GM20000 (cell line): Measurements from ENCODE around the gene ZMAT2.
"Not testable (repeated sequence)": the region's sequence is repeated elsewhere in the genome, so short reads cannot be mapped to it uniquely, and the experiment has no call there.

Source experiments
- DNase-seq: peaks from one replicate; pipeline ENCODE4 v3.0.0; 2012; ENCODE audit warnings: low spot score
- CTCF ChIP-seq: IDR thresholded peaks from 2 replicates; pipeline ENCODE4 v1.5.1; 2012; ENCODE audit warnings: mild to moderate bottlenecking, control low read depth; ENCODE audit errors: extremely low read depth, missing control alignments

The ZMAT2 gene, protein sequence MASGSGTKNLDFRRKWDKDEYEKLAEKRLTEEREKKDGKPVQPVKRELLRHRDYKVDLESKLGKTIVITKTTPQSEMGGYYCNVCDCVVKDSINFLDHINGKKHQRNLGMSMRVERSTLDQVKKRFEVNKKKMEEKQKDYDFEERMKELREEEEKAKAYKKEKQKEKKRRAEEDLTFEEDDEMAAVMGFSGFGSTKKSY

DNA sequence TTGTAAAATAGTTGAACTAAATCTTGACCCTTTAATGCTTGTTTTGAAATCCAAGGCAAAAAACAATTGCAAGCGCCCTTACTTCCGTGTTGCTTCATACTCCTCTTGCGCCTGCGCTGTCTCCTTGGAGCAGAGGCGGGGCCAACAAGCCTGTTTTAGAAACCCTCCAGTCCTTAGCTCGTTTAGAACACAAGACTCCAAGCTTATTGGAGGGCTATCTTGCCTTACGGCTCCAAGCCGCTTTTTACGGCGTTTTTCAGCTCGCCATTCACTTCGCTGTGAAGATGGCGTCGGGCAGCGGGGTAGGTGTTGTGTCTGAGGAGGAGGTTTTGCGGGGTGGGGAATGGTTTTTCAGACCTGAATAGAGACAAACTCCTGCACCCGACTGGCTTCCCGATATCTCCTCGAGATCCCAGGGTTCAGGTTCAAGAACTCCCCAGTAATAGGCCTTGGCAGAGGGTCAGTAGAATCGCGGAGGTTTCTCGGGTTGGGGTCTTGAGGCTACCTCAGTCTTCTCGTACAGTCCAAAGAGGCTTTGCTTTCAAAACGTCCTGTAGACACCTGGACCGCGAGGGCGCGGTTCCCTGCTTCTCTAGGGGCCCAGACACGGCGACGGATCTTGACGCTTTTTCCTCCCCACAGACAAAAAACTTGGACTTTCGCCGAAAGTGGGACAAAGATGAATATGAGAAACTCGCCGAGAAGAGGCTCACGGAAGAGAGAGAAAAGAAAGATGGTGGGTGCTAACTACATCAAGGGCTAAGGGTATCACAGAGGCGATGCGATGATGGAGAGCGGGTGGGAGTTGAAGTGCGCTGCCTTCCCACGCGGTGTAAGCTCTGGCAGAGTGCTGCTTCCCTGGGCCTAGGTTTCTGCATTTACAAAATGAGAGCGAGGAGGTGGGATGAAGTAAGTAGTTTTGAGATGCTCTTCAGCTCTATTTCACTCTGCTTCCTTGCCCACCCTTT lies at the start of gene ZMAT2:
ZMAT2 (plus strand) TSS at position 271 of the 968 bp plus-strand sequence; CDS start at position 285, 14 bp downstream.
- TF ChIP-seq CTCF = no peak
- peak; percentile 93 for DNase-seq

- TF ChIP-seq CTCF = no peak
- no peak for DNase-seq
These were observed 41.4 kb upstream of the ZMAT2 start for GRCh38 chr5:140658870-140659269.

- not testable (repeated sequence) for DNase-seq
These were observed 39.9 kb upstream of the ZMAT2 start for GRCh38 chr5:140660371-140660770.

DNA sequence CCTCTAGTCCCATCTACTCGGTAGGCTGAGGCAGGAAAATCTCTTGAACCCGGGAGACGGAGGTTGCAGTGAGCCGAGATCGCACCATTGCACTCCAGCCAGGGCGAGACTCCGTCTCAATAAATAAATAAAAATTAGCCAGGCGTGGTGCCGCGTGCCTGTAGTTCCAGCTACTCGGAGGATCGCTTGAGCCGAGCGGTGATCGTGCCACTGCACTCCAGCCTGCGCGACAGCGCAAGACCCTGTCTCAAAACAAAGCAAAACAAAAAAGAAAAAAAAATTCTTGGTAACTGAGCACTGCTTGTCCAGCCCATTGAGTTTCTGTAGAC lies 36.3 kb upstream of the ZMAT2 start:
- DNase-seq = no peak
- TF ChIP-seq CTCF = no peak

DNA sequence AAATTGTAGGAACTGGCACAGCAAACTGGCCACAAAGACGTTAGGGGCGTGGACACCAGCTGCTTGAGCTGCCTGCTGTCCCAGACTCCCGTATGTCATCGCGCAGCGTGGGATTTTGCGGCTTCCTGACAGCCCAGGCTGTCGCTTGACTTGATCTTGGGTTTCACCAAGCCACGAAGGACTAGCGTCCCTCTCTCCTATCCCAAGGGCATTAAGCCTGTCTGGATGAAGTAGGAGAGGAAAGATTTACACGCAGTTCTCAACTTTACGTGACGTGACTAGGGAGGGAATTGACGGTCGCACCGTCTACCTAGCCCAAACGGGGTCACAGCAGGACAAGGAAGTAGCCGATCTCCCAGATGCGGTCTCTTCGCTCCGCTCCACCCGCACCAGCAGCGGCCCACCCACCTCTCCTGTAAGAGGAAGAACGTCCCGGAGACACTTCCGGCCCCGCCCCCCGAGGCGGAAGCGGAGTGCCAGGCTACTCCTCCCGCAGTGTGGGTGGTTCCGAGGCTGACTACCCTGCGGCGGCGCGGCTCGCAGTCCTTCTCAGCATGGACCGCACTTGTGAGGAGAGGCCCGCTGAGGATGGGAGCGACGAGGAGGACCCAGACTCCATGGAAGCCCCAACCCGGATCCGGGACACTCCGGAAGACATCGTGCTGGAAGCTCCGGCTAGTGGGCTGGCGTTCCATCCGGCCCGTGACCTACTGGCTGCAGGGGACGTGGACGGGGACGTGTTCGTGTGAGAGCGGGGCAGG lies 35.7 kb upstream of the ZMAT2 start, which contains the start of gene WDR55:
WDR55 (plus strand) TSS at position 546 of the 761 bp plus-strand sequence; CDS start at position 555, 9 bp downstream.
- peak; percentile 92 for DNase-seq
- no peak for TF ChIP-seq CTCF

- not testable (repeated sequence) for DNase-seq
These were observed 29.2 kb upstream of the ZMAT2 start for GRCh38 chr5:140671035-140671434.

- DNase-seq = no peak
- no peak for TF ChIP-seq CTCF
These were observed 28.6 kb upstream of the ZMAT2 start for GRCh38 chr5:140671472-140672125.
